ENCODE data around the gene ST6GAL2.

ST6GAL2 gene

DNA sequence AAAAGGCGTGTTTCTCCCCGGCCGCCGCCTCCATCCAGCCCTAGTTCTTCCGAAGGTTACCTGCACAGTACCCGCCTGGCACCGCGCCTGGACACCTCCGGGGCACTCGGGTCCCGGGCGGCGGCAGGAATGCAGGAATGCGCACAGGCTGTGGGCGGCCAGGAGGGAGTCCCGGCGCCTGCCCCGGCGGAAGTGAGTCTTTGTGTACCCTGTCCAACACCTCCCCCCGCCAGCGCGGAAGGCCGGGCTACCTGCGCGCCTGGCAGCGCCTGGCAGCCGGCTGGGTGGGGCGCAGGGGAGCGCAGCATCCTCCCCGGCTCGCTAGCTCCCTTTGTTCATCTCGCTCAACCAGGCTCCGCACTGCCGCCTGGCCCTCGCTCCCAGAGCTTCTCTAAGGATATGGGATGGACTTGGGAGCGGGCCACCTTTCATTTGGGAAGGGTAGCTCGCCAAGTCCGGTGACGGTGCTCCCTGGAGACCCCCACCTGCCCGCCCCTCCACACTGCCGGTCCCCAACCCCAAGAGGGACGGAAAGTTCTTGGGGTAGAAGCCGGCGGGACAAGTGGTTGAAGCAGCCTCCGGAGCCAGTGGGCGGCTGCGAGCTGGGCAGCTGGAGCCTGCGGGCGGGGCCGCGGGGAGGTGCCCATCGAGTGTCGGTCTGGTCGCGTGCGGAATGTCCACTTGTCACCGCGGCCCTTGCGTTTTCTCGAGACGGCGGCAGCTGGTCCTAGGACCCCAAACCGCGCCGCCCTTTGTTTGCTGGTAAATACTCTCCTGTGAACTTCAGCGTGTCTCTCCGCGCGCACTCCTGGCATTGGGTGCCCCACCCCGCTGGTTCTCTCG, 1.2 kb upstream of the ST6GAL2 start:
- FAIRE-seq (no peak), DNase-seq (ENCODE audit: insufficient read length) (no peak)
- TF ChIP-seq TAF1 (IDR thresholded peaks at IDR 0.05; ENCODE audit: borderline replicate concordance, low read depth, low read length) (no peak), POLR2AphosphoS5 (IDR thresholded peaks at IDR 0.05; ENCODE audit: low read depth, low read length) (no peak), POLR2A (IDR thresholded peaks at IDR 0.05; ENCODE audit: low read depth, low read length) (no peak)

DNA sequence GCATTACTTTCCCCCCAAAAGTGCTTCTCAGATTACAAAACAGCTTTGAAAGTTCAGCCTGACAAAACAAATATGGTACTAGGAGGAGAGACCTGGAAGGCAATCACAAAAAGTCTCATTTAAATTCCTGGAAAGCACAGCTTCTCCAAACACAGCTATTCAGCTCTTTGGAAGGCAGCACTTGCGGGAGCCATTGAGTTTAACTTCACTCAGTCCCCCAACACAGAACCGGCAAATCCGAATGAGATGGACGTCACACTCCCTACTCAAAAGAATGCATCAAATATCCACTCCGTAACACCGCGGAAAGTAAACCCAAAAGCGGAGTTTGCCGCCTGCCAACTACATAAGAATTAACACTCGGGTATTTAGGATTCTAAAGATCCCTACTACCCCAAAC, 638 bp downstream of the ST6GAL2 start:
- TF ChIP-seq TAF1 (IDR thresholded peaks at IDR 0.05; ENCODE audit: borderline replicate concordance, low read depth, low read length) = no peak
- no peak for TF ChIP-seq POLR2AphosphoS5 (IDR thresholded peaks at IDR 0.05; ENCODE audit: low read depth, low read length)
- no peak for TF ChIP-seq POLR2A (IDR thresholded peaks at IDR 0.05; ENCODE audit: low read depth, low read length)
- DNase-seq (ENCODE audit: insufficient read length) = no peak
- FAIRE-seq = no peak

DNA sequence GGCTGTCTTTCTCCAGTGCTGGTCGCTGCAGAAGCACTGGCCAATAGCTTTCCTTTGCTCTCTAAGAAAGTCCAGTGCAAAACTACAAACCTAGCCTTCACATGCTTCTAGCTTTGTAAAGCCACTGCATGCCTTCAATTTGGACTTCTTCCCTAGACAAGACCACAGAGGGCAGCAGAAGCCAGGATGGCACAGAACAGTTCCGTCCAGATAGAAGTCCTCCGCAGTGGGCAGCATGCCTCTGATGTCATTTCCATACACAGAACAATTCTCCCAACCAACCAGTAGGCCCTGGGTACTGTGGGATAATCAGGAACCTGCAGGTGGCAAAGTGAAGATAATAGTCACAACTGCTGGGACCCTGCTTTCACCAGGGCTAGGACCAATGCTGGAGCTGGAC, 3.3 kb downstream of the ST6GAL2 start:
- TF ChIP-seq POLR2A (IDR thresholded peaks at IDR 0.05; ENCODE audit: low read depth, low read length) = no peak
- TF ChIP-seq TAF1 (IDR thresholded peaks at IDR 0.05; ENCODE audit: borderline replicate concordance, low read depth, low read length) = no peak
- no peak for TF ChIP-seq POLR2AphosphoS5 (IDR thresholded peaks at IDR 0.05; ENCODE audit: low read depth, low read length)
- DNase-seq (ENCODE audit: insufficient read length) (no peak), FAIRE-seq (no peak)

DNA sequence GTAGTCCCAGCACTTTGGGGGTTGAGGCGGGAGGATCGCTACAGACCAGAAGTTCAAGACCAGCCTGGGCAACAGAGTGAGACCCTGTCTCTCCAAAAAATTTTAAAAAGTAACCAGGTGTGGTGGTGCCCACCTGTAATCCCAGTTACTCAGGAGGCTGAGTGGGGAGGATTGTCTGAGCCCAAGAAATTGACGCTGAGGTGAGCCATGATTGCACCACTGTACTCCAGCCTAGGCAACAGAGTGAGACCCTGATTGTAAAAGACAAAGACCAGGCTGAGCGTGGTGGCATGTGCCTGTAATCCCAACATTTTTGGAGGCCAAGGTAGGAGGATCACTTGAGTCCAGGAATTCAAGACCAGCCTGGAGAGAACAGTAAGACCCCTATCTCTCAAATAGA, 7.8 kb downstream of the ST6GAL2 start:
- no peak for FAIRE-seq
- no peak for DNase-seq (ENCODE audit: insufficient read length)
- TF ChIP-seq POLR2AphosphoS5 (IDR thresholded peaks at IDR 0.05; ENCODE audit: low read depth, low read length) = no peak
- no peak for TF ChIP-seq TAF1 (IDR thresholded peaks at IDR 0.05; ENCODE audit: borderline replicate concordance, low read depth, low read length)
- TF ChIP-seq POLR2A (IDR thresholded peaks at IDR 0.05; ENCODE audit: low read depth, low read length) = no peak

DNA sequence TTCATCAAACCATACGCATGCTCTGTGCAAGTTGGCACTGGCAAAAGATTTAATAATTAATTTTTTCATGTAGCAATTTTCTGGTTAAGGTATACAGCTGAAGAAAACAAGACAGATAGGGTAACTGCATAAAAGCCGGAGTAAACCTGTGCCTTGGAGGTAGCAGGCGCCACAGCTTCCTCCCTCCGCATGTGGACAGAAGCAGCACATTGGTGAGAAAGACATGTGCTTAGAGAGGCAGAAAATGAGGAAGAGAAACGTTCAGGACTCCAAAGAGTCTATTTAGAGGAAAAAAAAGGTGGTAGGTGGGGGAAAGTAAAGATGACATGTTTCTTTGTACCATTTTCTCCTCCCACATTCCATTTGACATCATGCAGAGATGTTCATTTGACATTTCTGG, 9.3 kb downstream of the ST6GAL2 start:
- no peak for DNase-seq (ENCODE audit: insufficient read length)
- TF ChIP-seq TAF1 (IDR thresholded peaks at IDR 0.05; ENCODE audit: borderline replicate concordance, low read depth, low read length) (no peak), POLR2A (IDR thresholded peaks at IDR 0.05; ENCODE audit: low read depth, low read length) (no peak), POLR2AphosphoS5 (IDR thresholded peaks at IDR 0.05; ENCODE audit: low read depth, low read length) (no peak)
- no peak for FAIRE-seq

DNA sequence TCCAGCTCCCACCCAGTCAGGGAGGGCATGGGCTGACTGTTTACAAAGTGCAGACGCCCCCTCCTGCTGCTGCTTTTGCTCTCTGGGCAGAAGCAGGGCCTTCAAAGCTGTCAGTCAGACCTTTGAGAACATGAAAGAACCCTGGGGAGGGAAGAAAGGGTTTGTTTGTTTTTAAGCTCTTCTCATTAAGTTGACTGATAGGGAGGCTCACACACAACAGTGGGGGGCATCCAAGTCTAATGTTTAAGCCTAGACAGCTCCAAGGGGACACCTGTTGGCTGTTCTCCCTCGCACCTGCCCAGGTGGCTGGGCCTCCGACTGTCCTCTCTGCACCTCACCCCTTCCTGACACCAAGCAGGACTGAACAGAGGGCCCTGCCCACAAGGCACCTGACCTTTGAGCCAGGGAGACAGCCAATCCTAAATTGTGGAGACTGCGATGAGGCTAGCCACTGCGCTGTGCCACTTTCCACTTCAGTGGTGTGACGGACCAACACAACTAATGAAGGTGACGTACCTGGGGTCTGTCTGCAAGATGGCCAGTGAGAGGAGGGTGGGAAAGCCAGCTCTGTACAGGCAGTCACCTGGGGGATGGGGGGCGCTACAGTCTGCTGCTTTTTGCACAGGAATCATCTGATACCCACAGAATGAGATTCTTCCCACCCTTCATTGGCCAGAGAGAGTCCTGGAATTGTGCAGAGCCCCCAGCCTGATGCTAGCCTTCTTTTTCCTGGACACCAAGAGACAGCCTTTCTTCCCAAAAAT, 16.3 kb downstream of the ST6GAL2 start:
- FAIRE-seq (no peak), DNase-seq (ENCODE audit: insufficient read length) (no peak)
- no peak for TF ChIP-seq POLR2A (IDR thresholded peaks at IDR 0.05; ENCODE audit: low read depth, low read length)
- no peak for TF ChIP-seq TAF1 (IDR thresholded peaks at IDR 0.05; ENCODE audit: borderline replicate concordance, low read depth, low read length)
- no peak for TF ChIP-seq POLR2AphosphoS5 (IDR thresholded peaks at IDR 0.05; ENCODE audit: low read depth, low read length)

DNA sequence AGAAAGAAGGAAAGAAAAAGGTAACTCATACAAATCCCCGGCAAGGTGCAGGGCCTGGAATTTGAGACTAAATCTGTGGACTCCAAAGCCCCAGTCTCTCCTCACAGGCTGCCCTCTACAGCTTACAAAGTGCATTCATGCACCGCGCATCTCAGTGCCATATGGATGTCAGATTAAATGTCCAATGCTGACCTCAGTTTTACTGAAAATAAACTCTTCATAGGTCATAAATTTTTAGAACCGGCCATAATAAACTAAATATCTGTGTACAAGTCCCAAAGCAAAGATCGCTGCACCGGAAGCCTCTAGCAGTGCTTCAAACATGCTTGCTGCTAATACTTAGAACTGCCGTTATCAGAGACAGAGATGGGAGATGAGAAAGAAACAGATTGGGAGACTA, 17.7 kb downstream of the ST6GAL2 start:
- no peak for DNase-seq (ENCODE audit: insufficient read length)
- no peak for FAIRE-seq
- no peak for TF ChIP-seq POLR2AphosphoS5 (IDR thresholded peaks at IDR 0.05; ENCODE audit: low read depth, low read length)
- TF ChIP-seq TAF1 (IDR thresholded peaks at IDR 0.05; ENCODE audit: borderline replicate concordance, low read depth, low read length) = no peak
- no peak for TF ChIP-seq POLR2A (IDR thresholded peaks at IDR 0.05; ENCODE audit: low read depth, low read length)

DNA sequence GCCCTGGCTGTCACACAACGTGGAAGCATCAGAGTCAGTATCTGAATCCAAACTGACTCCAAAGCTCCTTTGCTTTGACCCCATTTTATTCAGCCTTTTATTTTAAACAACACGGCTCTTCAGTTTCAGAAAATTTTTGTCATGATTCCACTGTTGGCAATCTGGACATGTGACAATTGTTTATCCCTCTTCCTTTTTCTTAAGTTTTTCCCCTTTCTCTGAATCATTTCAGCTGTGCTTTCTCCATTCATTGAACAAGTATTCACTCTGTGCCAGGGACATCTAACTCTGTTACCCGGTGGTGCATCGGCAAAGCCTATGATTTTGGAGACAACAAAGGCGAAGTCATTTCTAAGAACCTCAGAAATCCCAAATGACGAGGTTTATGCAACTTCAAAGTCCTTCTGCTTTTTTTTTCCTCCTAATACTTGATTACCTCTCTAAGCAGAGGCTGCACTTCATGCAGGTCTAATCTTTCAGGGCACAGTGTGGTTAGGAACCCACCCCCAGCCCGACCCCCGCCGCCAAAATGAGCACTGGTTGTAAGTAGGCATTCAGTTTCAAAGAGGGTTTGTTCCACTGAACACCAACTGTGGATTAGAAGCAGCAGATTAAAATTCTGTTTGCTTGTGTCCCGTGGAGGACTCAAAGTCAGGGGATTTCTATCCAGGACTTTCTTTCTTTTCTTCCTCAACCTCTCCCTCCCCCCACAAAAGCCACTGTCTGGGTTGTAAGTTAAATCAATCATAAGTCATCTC, 18.6 kb downstream of the ST6GAL2 start:
- no peak for TF ChIP-seq POLR2AphosphoS5 (IDR thresholded peaks at IDR 0.05; ENCODE audit: low read depth, low read length)
- no peak for TF ChIP-seq TAF1 (IDR thresholded peaks at IDR 0.05; ENCODE audit: borderline replicate concordance, low read depth, low read length)
- no peak for TF ChIP-seq POLR2A (IDR thresholded peaks at IDR 0.05; ENCODE audit: low read depth, low read length)
- no peak for FAIRE-seq

DNA sequence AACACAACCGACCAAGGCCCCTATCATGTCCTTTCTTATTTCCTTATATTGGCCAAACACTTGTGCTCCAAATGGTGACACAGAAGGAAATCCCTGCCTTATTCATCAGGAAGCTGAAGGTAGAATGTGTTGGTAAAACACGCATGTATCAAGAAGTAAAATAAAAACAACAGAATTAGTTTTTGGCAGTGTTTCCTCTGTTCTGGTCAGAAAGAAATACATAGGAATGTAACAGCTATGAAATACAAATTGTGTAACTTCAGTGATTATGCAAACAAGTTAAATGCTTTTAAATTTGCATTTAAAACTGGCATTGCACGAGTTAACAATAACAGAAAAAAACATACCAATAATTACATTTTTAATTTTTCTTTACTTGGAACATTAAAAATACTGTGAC, 19.3 kb downstream of the ST6GAL2 start:
- TF ChIP-seq POLR2A (IDR thresholded peaks at IDR 0.05; ENCODE audit: low read depth, low read length) (no peak), POLR2AphosphoS5 (IDR thresholded peaks at IDR 0.05; ENCODE audit: low read depth, low read length) (no peak), TAF1 (IDR thresholded peaks at IDR 0.05; ENCODE audit: borderline replicate concordance, low read depth, low read length) (no peak)
- FAIRE-seq = no peak
- DNase-seq (ENCODE audit: insufficient read length) = no peak

More for the DNA sequence above, 18.6 kb downstream of the ST6GAL2 start:
- DNase-seq (ENCODE audit: insufficient read length) = no peak

DNA sequence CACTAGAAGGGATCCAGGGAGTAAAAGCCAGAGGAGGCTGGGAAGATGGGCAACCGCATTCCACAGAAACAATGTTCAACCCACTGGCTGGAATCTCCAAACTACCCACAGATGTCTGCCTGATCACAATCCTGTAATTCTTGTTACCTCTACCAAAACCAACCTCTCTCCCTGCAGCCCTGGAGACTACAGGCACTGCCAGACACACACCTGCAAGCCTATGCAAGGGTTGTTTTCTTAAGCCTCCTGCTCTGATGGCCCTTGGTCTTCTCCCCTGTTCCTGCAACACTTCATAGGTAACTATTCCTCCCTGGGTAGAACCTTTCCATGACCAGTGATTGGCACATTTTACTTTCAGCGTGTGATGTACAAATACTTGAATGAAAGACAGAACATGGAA, 21.9 kb downstream of the ST6GAL2 start:
- TF ChIP-seq POLR2AphosphoS5 (IDR thresholded peaks at IDR 0.05; ENCODE audit: low read depth, low read length) = no peak
- no peak for TF ChIP-seq POLR2A (IDR thresholded peaks at IDR 0.05; ENCODE audit: low read depth, low read length)
- no peak for TF ChIP-seq TAF1 (IDR thresholded peaks at IDR 0.05; ENCODE audit: borderline replicate concordance, low read depth, low read length)
- DNase-seq (ENCODE audit: insufficient read length) (no peak), FAIRE-seq (no peak)

DNA sequence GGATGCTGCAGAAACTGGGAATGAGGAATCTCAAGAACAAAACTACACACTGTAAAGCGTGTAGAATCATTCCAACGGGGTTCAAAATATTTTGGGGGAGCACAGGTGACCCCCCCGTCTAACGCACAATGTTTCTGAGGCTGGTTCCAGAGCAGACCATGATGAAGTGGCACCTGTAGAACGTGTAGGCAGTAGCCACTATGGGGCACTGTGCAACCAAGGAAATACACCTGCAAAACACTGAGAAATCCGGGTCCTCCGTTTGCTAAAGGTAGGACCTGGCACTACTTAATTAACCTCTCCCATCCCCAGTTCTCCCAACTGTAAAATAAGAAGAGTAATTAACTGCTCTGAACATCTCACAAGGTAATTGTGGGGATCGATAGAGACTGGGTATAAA, 22.6 kb downstream of the ST6GAL2 start:
- DNase-seq (ENCODE audit: insufficient read length) (no peak), FAIRE-seq (no peak)
- TF ChIP-seq POLR2A (IDR thresholded peaks at IDR 0.05; ENCODE audit: low read depth, low read length) (no peak), TAF1 (IDR thresholded peaks at IDR 0.05; ENCODE audit: borderline replicate concordance, low read depth, low read length) (no peak), POLR2AphosphoS5 (IDR thresholded peaks at IDR 0.05; ENCODE audit: low read depth, low read length) (no peak)
